HUES48 (cell line): Measurements from ENCODE around the gene CERS6.

Source experiments
- H3K27ac ChIP-seq: one replicate; pipeline ENCODE4 v1.7.0; 2013; ENCODE audit warnings: low read depth, low read length, inconsistent platforms
- H3K27me3 ChIP-seq: 2 replicates; pipeline ENCODE4 v1.6.1; 2013; ENCODE audit warnings: mild to moderate bottlenecking, low read length; ENCODE audit not compliant: control insufficient read depth, insufficient read depth
- H3K36me3 ChIP-seq: 2 replicates; pipeline ENCODE4 v1.6.1; 2013; ENCODE audit warnings: low read length; ENCODE audit not compliant: control insufficient read depth, insufficient read depth
- H3K4me1 ChIP-seq: 2 replicates; pipeline ENCODE4 v1.6.1; 2013; ENCODE audit warnings: mild to moderate bottlenecking, low read length; ENCODE audit not compliant: control insufficient read depth, insufficient read depth
- H3K4me3 ChIP-seq: 2 replicates; pipeline ENCODE4 v1.5.1; 2013; ENCODE audit warnings: mild to moderate bottlenecking, low read depth, low read length
- H3K9ac ChIP-seq: 2 replicates; pipeline ENCODE4 v1.6.1; 2013; ENCODE audit warnings: mild to moderate bottlenecking, low read depth, low read length, moderate library complexity
- H3K9me3 ChIP-seq: 2 replicates; pipeline ENCODE4 v1.6.1; 2013; ENCODE audit warnings: low read length; ENCODE audit not compliant: control insufficient read depth, insufficient read depth

Gene CERS6

GRCh38 chr2:168705534-168706470 is 249.7 kb downstream of the CERS6 start:
- H3K27ac ChIP-seq: no peak overlapping the region
- H3K4me3 ChIP-seq: no peak overlapping the region
- H3K36me3 ChIP-seq: no peaks in the 10 kb centered on the region
- H3K9ac ChIP-seq: no peak overlapping the region
- no peaks in the 10 kb centered on the region for H3K9me3 ChIP-seq
- H3K4me1 ChIP-seq: peaks cover 4% of the 10 kb centered on the region
- no peaks in the 10 kb centered on the region for H3K27me3 ChIP-seq

- no peak overlapping the region for H3K27ac ChIP-seq
These were observed 250.7 kb downstream of the CERS6 start for GRCh38 chr2:168706806-168707205.

GRCh38 chr2:168708080-168708479 is 252.0 kb downstream of the CERS6 start:
- H3K4me1 ChIP-seq: peaks cover 4% of the 10 kb centered on the region
- H3K4me3 ChIP-seq: no peak overlapping the region
- no peaks in the 10 kb centered on the region for H3K27me3 ChIP-seq
- no peaks in the 10 kb centered on the region for H3K36me3 ChIP-seq
- H3K9ac ChIP-seq: no peak overlapping the region
- H3K27ac ChIP-seq: no peak overlapping the region
- no peaks in the 10 kb centered on the region for H3K9me3 ChIP-seq

More at GRCh38 chr2:168706806-168707205, 250.7 kb downstream of the CERS6 start:
- H3K27me3 ChIP-seq: no peaks in the 10 kb centered on the region
- H3K9me3 ChIP-seq: no peaks in the 10 kb centered on the region
- H3K36me3 ChIP-seq: no peaks in the 10 kb centered on the region
- no peak overlapping the region for H3K9ac ChIP-seq
- H3K4me1 ChIP-seq: peaks cover 4% of the 10 kb centered on the region
- no peak overlapping the region for H3K4me3 ChIP-seq

- Histone ChIP-seq H3K27me3 (no peaks in the 10 kb centered on the region), H3K4me1 (no peaks in the 10 kb centered on the region; the same call in 1 of the 2 replicates), H3K9me3 (no peaks in the 10 kb centered on the region), H3K4me3 (no peak overlapping the region), H3K36me3 (no peaks in the 10 kb centered on the region), H3K27ac (no peak overlapping the region), H3K9ac (no peak overlapping the region)
These were observed 254.8 kb downstream of the CERS6 start for GRCh38 chr2:168710754-168711467.

GRCh38 chr2:168712053-168712452 is 256.0 kb downstream of the CERS6 start:
- H3K36me3 ChIP-seq: no peaks in the 10 kb centered on the region
- no peak overlapping the region for H3K4me3 ChIP-seq
- no peaks in the 10 kb centered on the region; the same call in 1 of the 2 replicates for H3K4me1 ChIP-seq
- H3K27ac ChIP-seq: no peak overlapping the region
- H3K9ac ChIP-seq: no peak overlapping the region
- H3K9me3 ChIP-seq: no peaks in the 10 kb centered on the region
- H3K27me3 ChIP-seq: no peaks in the 10 kb centered on the region

GRCh38 chr2:168713325-168713724 is 257.3 kb downstream of the CERS6 start:
- no peak overlapping the region for H3K27ac ChIP-seq
- H3K27me3 ChIP-seq: no peaks in the 10 kb centered on the region
- no peak overlapping the region for H3K9ac ChIP-seq
- H3K36me3 ChIP-seq: no peaks in the 10 kb centered on the region
- no peaks in the 10 kb centered on the region; the same call in 1 of the 2 replicates for H3K4me1 ChIP-seq
- no peaks in the 10 kb centered on the region for H3K9me3 ChIP-seq
- H3K4me3 ChIP-seq: no peak overlapping the region

GRCh38 chr2:168715849-168716248 is 259.8 kb downstream of the CERS6 start:
- H3K27me3 ChIP-seq: no peaks in the 10 kb centered on the region
- no peak overlapping the region for H3K9ac ChIP-seq
- no peaks in the 10 kb centered on the region for H3K4me1 ChIP-seq
- H3K27ac ChIP-seq: no peak overlapping the region
- no peaks in the 10 kb centered on the region for H3K9me3 ChIP-seq
- H3K4me3 ChIP-seq: no peak overlapping the region
- 0 out of 2 replicates have a peak, but pooled peaks cover 3% of the 10 kb centered on the region for H3K36me3 ChIP-seq

- H3K27ac ChIP-seq: no peak overlapping the region
- no peaks in the 10 kb centered on the region for H3K4me1 ChIP-seq
- no peaks in the 10 kb centered on the region for H3K27me3 ChIP-seq
- no peak overlapping the region for H3K9ac ChIP-seq
- no peaks in the 10 kb centered on the region for H3K9me3 ChIP-seq
- 0 out of 2 replicates have a peak, but pooled peaks cover 3% of the 10 kb centered on the region for H3K36me3 ChIP-seq
- H3K4me3 ChIP-seq: no peak overlapping the region
These were observed 260.8 kb downstream of the CERS6 start for GRCh38 chr2:168716839-168717238.

- no peaks in the 10 kb centered on the region for H3K9me3 ChIP-seq
- H3K36me3 ChIP-seq: 0 out of 2 replicates have a peak, but pooled peaks cover 3% of the 10 kb centered on the region
- no peaks in the 10 kb centered on the region for H3K4me1 ChIP-seq
- no peaks in the 10 kb centered on the region for H3K27me3 ChIP-seq
- H3K4me3 ChIP-seq: no peak overlapping the region
- H3K27ac ChIP-seq: no peak overlapping the region
- no peak overlapping the region for H3K9ac ChIP-seq
These were observed 261.9 kb downstream of the CERS6 start for GRCh38 chr2:168717790-168718502.

- H3K4me3 ChIP-seq: no peak overlapping the region
- H3K27me3 ChIP-seq: no peaks in the 10 kb centered on the region
- H3K9me3 ChIP-seq: no peaks in the 10 kb centered on the region
- no peak overlapping the region for H3K27ac ChIP-seq
- no peak overlapping the region for H3K9ac ChIP-seq
- H3K4me1 ChIP-seq: no peaks in the 10 kb centered on the region
- H3K36me3 ChIP-seq: 0 out of 2 replicates have a peak, but pooled peaks cover 3% of the 10 kb centered on the region
These were observed 262.6 kb downstream of the CERS6 start for GRCh38 chr2:168718622-168719021.
